GM18907 (cell line): ENCODE results near the gene STAT3.
A peak's percentile ranks its signal among the peaks of the same experiment; 100 is the strongest.
"Not testable (repeated sequence)": the region's sequence is repeated elsewhere in the genome, so short reads cannot be mapped to it uniquely, and the experiment has no call there.

Experiments
- ATAC-seq: cut with Tn5 transposase; IDR thresholded peaks from one replicate; pipeline ENCODE4 v1.9.1; 2021; ENCODE audit warnings: mild to moderate bottlenecking, moderate library complexity; ENCODE audit not compliant: unreplicated experiment

The STAT3 gene

GRCh38 chr17:42317967-42318366 lies 70.3 kb downstream of the STAT3 start:
- not testable (repeated sequence) for ATAC-seq

DNA sequence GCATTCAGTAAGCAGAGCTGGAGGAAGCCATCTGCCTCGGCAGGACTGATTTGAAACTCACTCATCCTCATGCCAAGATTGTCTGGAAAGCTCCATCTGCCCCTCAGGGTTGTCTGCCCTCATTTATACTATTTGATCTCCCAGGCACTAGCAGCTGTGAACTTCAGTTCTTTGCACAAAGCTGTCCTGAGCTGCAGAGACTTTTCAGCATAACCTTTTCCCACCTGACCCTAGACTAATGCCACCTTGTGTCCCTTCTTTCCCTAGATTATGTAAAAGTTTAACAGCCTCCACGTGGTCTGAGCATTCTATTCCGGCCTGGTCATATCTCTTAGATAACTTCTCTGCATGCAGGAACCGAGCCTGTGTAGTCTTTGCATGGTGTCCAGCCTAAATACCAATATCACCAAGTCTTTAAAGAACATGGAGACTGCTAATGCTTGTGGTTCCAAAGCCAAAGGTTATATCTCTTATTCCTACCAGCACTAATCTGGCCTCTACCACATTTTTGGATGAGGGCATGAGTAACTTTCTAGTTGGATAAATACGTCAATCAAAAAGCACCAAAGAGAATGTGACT lies 70.9 kb downstream of the STAT3 start:
- ATAC-seq, result no peak

- ATAC-seq, result no peak
Observed at GRCh38 chr17:42316755-42317154, 71.5 kb downstream of the STAT3 start.

DNA sequence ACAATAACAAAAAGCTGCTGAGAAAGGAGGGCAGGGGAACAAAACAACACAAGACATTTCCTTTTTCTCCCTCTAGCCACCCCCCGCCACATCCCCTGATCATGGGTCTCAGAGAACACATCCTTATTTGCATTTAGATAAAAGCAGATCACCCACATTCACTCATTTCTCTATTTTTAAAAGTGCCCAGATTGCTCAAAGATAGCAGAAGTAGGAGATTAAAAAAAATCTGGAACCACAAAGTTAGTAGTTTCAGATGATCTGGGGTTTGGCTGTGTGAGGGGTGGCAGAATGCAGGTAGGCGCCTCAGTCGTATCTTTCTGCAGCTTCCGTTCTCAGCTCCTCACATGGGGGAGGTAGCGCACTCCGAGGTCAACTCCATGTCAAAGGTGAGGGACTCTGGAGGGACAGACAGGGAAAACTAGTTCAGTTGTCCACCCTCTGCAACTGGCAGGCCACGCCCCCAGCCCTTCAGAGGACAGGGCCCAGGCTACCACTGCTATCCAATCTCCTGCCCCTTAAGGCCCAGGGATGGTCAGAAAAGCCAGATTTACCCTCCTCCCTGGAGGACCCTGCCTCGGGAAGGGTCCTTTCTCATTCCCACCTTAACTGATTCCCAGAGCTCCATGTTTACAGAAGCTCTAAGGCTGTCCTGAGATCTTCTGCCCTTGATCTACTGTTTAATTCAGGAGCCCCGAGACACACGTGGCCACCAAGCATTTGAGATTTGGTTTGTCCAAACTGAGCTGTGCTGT lies 72.7 kb downstream of the STAT3 start:
- ATAC-seq, result no peak

GRCh38 chr17:42313773-42314566 lies 74.3 kb downstream of the STAT3 start:
- ATAC-seq, result no peak

DNA sequence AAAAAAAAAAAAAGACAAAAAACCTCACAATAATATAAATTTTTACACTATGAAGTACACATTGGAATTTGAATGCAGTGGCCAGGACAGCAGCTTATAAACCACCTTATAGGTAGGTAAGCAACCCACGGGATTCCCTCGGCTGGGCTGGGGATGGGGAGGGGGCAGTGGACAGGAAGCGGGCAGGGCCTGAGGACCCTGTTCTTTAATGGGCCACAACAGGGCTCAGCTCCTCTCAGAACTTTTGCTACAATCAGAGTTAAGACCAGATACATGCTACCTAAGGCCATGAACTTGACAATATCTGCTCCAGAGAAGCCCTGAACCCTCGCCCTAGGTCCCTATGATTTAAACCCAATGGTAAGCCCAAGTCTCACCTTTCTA lies 74.9 kb downstream of the STAT3 start:
- no peak for ATAC-seq

DNA sequence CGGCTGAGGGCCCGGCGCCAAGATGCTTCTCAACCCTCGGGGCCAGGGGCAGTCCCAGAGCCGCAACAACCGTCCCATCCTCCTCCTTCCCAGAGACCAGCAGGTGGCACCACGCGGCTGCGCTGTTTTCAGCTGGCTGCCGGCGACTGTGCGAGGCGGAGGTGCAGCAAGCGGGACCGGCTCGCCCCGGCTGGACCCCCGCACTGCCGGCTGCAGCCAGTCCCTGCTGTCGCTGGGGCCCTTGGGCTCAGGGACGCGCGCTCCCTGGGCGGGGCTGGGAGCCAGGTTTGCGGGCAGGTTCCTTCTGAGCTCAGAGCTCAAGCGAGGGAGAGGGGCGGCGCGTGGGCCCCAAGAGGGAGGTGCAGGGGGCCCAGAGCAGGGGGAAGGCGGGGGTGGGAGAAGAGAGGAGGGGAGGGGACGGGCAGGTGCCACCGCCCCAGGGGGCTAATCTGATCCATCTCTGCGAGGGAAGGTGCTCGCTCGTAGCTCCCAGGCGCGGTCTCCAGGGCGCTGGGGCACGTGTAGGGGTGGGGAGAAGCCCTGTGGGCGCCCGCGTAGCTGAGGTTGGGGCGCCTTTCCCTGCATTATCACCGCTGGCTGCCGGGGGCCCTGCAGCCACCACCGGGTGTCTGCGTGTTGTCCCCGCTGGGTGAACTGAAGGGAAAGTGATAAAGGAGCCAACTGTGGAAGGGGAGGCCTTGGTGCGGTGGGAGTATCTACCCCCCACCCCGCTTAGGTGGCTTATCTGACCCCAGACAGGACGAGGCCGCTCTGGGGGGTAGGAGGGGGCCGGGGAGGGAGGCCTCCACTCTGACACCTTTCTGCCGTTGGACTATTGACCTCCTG lies 75.7 kb downstream of the STAT3 start:
- peak; percentile 53 for ATAC-seq

DNA sequence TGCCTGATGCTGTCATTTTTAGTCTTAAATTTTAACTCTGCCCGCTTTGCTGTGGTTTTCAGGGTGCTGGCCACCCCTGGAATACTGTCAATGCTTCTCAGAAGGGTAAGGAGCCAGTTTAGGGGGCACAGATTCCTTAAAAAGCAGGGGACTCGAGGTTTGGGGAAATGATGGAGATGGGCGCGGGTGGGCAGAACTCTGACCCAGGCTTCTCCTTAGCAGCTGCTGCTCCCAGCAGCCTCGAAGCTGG lies 76.3 kb downstream of the STAT3 start:
- ATAC-seq, result no peak

DNA sequence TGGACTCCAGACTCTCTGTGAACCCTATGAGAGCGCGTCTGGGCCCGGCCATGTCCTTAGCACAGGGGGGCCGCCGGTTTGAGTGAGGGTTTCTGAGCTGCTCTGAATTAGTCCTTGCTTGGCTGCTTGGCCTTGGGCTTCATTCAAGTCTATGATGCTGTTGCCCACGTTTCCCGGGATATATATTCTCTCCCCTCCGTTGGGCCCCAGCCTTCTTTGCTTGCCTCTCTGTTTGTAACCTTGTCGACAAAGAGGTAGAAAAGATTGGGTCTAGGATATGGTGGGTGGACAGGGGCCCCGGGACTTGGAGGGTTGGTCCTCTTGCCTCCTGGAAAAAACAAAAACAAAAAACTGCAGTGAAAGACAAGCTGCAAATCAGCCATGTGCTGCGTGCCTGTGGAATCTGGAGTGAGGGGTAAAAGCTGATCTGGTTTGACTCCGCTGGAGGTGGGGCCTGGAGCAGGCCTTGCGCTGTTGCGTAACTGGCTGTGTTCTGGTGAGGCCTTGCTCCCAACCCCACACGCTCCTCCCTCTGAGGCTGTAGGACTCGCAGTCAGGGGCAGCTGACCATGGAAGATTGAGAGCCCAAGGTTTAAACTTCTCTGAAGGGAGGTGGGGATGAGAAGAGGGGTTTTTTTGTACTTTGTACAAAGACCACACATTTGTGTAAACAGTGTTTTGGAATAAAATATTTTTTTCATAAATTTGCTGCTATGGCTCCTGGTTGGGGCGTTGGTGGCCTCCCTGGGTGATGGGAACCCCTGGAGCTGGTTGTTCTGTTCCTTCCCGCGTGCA lies 76.8 kb downstream of the STAT3 start:
- no peak for ATAC-seq

GRCh38 chr17:42310787-42311215 lies 77.4 kb downstream of the STAT3 start:
- no peak for ATAC-seq

- ATAC-seq, result no peak
Observed at GRCh38 chr17:42309986-42310786, 78.1 kb downstream of the STAT3 start.

DNA sequence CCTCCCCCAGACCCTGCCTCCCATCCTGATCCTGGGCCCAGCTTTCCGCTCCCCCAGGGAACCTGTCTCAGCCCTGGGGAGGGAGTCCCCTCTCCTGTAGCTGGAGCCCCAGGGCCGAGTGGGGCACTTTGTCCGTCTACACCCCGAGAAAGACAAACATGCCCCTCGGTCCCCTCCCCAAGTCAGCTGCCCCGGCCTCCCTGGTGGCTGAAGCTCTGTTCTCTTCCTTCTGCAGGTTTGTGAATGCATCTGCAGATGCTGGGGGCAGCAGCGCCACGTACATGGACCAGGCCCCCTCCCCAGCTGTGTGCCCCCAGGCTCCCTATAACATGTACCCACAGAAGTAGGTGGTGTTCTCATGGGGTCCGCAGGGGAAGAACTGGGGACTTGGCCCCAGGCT lies 79.1 kb downstream of the STAT3 start:
- ATAC-seq, result no peak

DNA sequence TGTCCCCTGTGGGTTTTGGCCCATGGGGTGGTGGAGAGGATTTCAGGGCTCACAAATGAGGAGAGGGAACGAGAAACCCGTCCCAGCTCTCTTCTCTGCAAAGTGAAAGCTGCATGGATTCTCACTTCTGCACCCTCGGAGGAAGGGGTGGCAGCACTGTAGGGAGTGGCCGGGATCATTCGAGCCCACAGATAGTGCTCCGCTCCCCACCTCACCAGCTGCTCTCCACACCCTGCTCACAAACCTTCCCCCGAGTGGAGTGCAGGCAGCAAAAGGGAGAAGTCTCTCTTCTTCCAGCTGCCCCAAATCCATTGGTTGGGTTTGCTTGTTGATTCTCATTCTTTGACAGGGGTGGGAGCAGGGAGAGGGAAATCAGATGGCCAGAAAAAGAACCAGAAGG lies 79.8 kb downstream of the STAT3 start:
- ATAC-seq, result no peak

- ATAC-seq, result no peak
Observed at GRCh38 chr17:42307362-42307927, 80.8 kb downstream of the STAT3 start.

- ATAC-seq, result no peak
Observed at GRCh38 chr17:42306385-42306667, 81.9 kb downstream of the STAT3 start.

DNA sequence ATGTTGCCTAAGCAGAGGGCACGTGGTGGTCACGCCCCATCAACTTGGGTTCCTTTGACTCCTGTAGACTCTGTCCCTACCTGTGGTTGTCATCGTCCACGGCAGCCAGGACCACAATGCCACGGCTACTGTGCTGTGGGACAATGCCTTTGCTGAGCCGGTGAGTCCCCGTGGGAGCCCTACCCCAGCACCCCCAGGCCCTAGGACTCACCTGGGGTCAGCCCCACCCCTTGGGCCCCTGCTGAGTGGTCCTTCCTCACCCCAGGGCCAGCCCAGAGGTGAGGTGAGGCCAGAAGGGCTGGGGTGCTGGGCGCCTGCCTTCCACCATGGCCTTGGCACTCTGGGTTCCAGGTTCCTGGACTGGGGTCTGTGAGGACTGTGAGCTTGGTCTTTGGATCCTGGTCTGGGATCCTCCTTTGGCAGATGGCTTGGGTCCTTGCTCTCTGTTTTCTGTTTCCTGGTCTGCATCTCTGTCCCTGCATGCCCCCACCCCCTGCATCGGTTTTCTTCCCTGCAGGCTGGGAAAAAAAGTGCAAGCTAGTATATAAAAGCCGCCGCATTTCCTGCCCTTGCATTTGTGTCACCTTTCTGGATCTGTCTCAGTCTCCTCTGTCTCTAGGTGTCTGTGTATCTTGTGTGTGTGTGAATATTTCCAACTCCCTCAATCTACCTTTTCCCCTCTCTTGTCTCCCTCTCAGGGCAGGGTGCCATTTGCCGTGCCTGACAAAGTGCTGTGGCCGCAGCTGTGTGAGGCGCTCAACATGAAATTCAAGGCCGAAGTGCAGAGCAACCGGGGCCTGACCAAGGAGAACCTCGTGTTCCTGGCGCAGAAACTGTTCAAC lies 82.5 kb downstream of the STAT3 start:
- ATAC-seq, result no peak

DNA sequence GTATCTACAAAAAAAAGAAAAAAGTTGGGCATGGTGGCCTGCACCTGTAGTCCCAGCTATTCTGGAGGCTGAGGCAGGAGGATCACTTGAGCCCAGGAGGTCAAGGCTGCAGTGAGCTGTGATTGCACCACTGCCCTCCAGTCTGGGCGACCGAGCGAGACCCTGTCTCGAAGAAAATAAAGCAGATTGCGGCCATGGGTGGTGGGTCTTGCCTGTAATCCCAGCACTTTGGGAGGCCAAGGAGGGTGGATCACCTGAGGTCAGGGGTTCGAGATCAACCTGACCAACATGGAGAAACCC lies 83.3 kb downstream of the STAT3 start:
- not testable (repeated sequence) for ATAC-seq

- ATAC-seq, result no peak
Observed at GRCh38 chr17:42304187-42305030, 83.8 kb downstream of the STAT3 start.
